ENCODE data around the gene MYO1E. TPM values are rescaled to one million over a fixed set of nuclear protein-coding genes. Genes with fewer than 3 reads are reported as not detected.

The MYO1E gene
- total RNA-seq, 2 experiments from 2014 or later = 1.5 to 26.5 TPM

DNA sequence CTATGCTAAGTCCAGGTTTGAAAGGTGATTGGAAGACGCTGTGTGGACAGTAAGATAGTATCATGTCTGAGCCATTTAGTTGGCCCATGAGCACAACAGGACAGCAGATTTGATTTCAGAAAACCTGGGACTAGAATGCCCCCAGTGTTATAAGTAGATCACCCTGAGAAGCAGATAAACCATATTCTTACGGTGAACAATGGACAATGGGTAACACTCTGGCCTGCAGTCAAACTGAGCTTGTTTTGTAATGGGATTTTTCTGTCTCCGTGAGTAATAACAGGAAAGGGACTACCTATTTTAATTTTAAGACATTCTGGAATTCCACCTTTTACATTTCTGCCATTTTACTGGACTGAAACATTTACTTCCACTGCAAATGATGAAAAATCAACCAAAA is 94.6 kb downstream of the MYO1E start:
- H3K9me2 ChIP-seq (ENCODE audit: insufficient read depth, low read length) = no peaks in the 10 kb centered on the region
- TF ChIP-seq CTCF (conservative IDR thresholded peaks at IDR 0.05; ENCODE audit: low read length) (no peak), EZH2phosphoT487 (IDR thresholded peaks at IDR 0.05; ENCODE audit: borderline replicate concordance, low read depth, low read length) (no peak)
- intact Hi-C loops (cut with micrococcal nuclease; ENCODE audit: unreplicated experiment) = no loop called here

DNA sequence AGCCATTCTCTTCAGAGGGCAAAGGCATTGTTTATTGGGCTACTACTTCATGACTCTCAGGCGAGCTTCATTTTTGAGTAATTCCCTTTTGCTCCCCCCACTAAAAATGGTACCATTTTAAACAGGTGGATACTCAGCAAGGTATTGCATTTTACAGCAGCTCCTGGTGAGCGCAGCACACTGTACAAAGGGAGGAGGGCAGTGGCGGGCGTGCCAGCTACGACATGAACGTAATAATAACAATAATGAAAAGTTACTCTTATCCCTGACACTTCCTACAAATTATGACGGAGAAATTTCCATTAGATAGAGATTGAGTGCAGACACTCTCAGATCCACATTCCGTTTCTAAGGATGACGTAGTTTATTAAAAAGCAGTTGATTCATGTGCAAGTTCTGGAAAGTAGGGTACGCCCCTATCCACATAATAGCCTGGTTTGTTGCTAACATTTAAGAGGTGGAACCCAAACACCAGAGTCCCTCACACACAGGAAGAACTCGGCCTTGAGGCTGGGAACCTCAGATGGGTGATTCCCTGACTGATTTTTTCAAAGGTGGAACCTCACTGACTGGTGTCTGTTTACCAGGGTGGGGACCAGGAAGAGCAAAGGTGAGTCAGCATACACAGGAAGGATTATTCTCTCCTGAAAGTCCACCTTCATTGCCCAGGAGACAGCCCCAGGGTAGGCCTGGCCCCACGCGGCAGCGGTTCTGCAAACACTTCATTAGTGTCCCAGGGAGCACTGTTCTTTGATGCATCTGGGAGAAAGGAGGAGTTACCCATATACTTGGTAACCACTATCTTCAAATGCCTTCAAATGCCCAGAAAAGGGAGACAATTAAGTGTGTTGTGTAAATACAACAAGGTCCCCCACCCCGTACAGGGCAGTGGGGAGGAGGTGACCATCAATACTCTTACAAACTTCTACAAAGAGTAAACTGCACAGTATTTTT is 96.2 kb downstream of the MYO1E start:
- POLR2A ChIA-PET = interaction anchor here (0.6 to 0.7 kb wide), 3 partner anchors 202 to 465 kb away, joined by 3 read pairs; no protein-coding TSS in a partner anchor
- CTCF ChIA-PET (ENCODE audit: unreplicated experiment) = no interaction called here
- H3K79me2 ChIP-seq (ENCODE audit: insufficient read depth, low read depth, low read length) = no peaks in the 10 kb centered on the region

More for the DNA sequence above, 94.6 kb downstream of the MYO1E start:
- no peaks in the 10 kb centered on the region for H3K36me3 ChIP-seq (ENCODE audit: insufficient read depth, low read length)
- H3K4me3 ChIP-seq (ENCODE audit: low read depth, low read length, poor library complexity, severe bottlenecking) = no peak overlapping the region
- no peak overlapping the region for H2AFZ ChIP-seq (ENCODE audit: low read length)
- no peaks in the 10 kb centered on the region for H3K4me1 ChIP-seq (ENCODE audit: insufficient read depth, low read length, poor library complexity, severe bottlenecking)
- H3K27ac ChIP-seq (ENCODE audit: low read depth, low read length, poor library complexity, severe bottlenecking) = no peak overlapping the region
- no peak overlapping the region for H3K4me2 ChIP-seq (ENCODE audit: low read length)
- DNase-seq (ENCODE audit: low spot score) = no peak
- no TSS peak for BruUV-seq (replicated peaks)
- CTCF ChIA-PET (ENCODE audit: unreplicated experiment) = no interaction called here
- H3K9me3 ChIP-seq (ENCODE audit: low read length) = no peaks in the 10 kb centered on the region
- POLR2A ChIA-PET = interaction anchor here (1.0 to 1.6 kb wide), 2 partner anchors 14 to 21 kb away, joined by 3 to 4 read pairs; no protein-coding TSS in a partner anchor
- no peaks in the 10 kb centered on the region for H4K20me1 ChIP-seq (ENCODE audit: insufficient read depth, low read length)
- H3K79me2 ChIP-seq (ENCODE audit: insufficient read depth, low read depth, low read length) = no peaks in the 10 kb centered on the region

More for the DNA sequence above, 96.2 kb downstream of the MYO1E start:
- Histone ChIP-seq H3K4me2 (ENCODE audit: low read length) (no peak overlapping the region), H3K4me1 (ENCODE audit: insufficient read depth, low read length, poor library complexity, severe bottlenecking) (no peaks in the 10 kb centered on the region), H2AFZ (ENCODE audit: low read length) (no peak overlapping the region), H3K9me2 (ENCODE audit: insufficient read depth, low read length) (no peaks in the 10 kb centered on the region), H3K9me3 (ENCODE audit: low read length) (no peaks in the 10 kb centered on the region), H3K36me3 (ENCODE audit: insufficient read depth, low read length) (no peaks in the 10 kb centered on the region), H4K20me1 (ENCODE audit: insufficient read depth, low read length) (no peaks in the 10 kb centered on the region), H3K4me3 (ENCODE audit: low read depth, low read length, poor library complexity, severe bottlenecking) (no peak overlapping the region), H3K27ac (ENCODE audit: low read depth, low read length, poor library complexity, severe bottlenecking) (no peak overlapping the region)
- TF ChIP-seq CTCF (conservative IDR thresholded peaks at IDR 0.05; ENCODE audit: low read length) = no peak
- no peak for TF ChIP-seq EZH2phosphoT487 (IDR thresholded peaks at IDR 0.05; ENCODE audit: borderline replicate concordance, low read depth, low read length)
- DNase-seq (ENCODE audit: low spot score) = no peak
- no TSS peak for BruUV-seq (replicated peaks)
- intact Hi-C loops (cut with micrococcal nuclease; ENCODE audit: unreplicated experiment) = no loop called here

All from OCI-LY7 (cell line).